PC-3 (cell line): Measurements from ENCODE around the gene FHIP2A.
"Not testable (repeated sequence)": the region's sequence is repeated elsewhere in the genome, so short reads cannot be mapped to it uniquely, and the experiment has no call there.

Experiments used
- CTCF ChIP-seq: fragments of 300-600 bp; sonication (generic); conservative IDR thresholded peaks from 2 replicates; pipeline ENCODE4 v1.5.1; 2017; ENCODE audit warnings: antibody characterized with exemption, low read depth, mild to moderate bottlenecking, low read length
- EZH2 ChIP-seq: fragments of 300-600 bp; sonication (generic); IDR thresholded peaks from one replicate; pipeline ENCODE4 v1.6.1; 2017; ENCODE audit warnings: antibody characterized with exemption, mild to moderate bottlenecking, low read length; ENCODE audit not compliant: unreplicated experiment
- EZH2phosphoT487 ChIP-seq: fragments of 300-600 bp; sonication (generic); IDR thresholded peaks from 2 replicates; pipeline ENCODE4 v1.6.1; 2018; ENCODE audit warnings: mild to moderate bottlenecking, antibody characterized with exemption, low read length, borderline replicate concordance

- TF ChIP-seq CTCF, EZH2, EZH2phosphoT487: not testable (repeated sequence)
Observed at GRCh38 chr10:114847517-114847916, 25.9 kb downstream of the FHIP2A start.
